Smooth muscle cell (in vitro differentiated cells): Measurements from ENCODE around the gene RSPH9. TPM values are rescaled to one million over a fixed set of nuclear protein-coding genes. Genes with fewer than 3 reads are reported as not detected.

Experiments
- DNase-seq: peaks from one replicate; lab custom pipeline; 2025; ENCODE audit not compliant: unreplicated experiment; lab: John Stamatoyannopoulos, UW
- H2AFZ ChIP-seq: fragments of 200-600 bp; sonication (generic); 2 replicates; pipeline ENCODE4 v1.6.0; 2016; ENCODE audit warnings: antibody characterized with exemption, low read depth, mild to moderate bottlenecking
- H3F3A ChIP-seq: fragments of 200-600 bp; sonication (generic); 2 replicates; pipeline ENCODE4 v1.6.0; 2017; ENCODE audit warnings: antibody characterized with exemption, low read depth
- H3K27ac ChIP-seq: fragments of 200-600 bp; sonication (generic); 2 replicates; pipeline ENCODE4 v1.5.1; 2016; ENCODE audit warnings: low read depth, mild to moderate bottlenecking
- H3K27me3 ChIP-seq: fragments of 200-600 bp; sonication (generic); 2 replicates; pipeline ENCODE4 v1.6.1; 2016; ENCODE audit warnings: low read depth, mild to moderate bottlenecking
- H3K36me3 ChIP-seq: fragments of 200-600 bp; sonication (generic); 2 replicates; pipeline ENCODE4 v1.5.1; 2016; ENCODE audit warnings: low read depth
- H3K4me1 ChIP-seq: fragments of 200-600 bp; sonication (generic); 2 replicates; pipeline ENCODE4 v1.5.1; 2016; ENCODE audit warnings: low read depth
- H3K4me2 ChIP-seq: fragments of 200-600 bp; sonication (generic); 2 replicates; pipeline ENCODE4 v1.6.0; 2016; ENCODE audit warnings: mild to moderate bottlenecking
- H3K4me3 ChIP-seq: fragments of 200-600 bp; sonication (generic); 2 replicates; pipeline ENCODE4 v1.5.1; 2016; ENCODE audit warnings: mild to moderate bottlenecking
- H3K79me2 ChIP-seq: fragments of 200-600 bp; sonication (generic); 2 replicates; pipeline ENCODE4 v1.6.0; 2016; ENCODE audit warnings: low read depth, mild to moderate bottlenecking
- H3K9ac ChIP-seq: fragments of 200-600 bp; sonication (generic); 2 replicates; pipeline ENCODE4 v1.6.0; 2016; ENCODE audit warnings: low read depth
- H3K9me3 ChIP-seq: fragments of 200-600 bp; sonication (generic); replicated peaks from 2 replicates; pipeline ENCODE4 v1.5.1; 2016; ENCODE audit warnings: low read depth
- H4K20me1 ChIP-seq: fragments of 200-600 bp; sonication (generic); 2 replicates; pipeline ENCODE4 v1.6.0; 2016; ENCODE audit warnings: low read depth
- whole genome bisulfite sequencing: methylation state at CpG from one replicate; pipeline ENCODE4 v1.1.7; 2016; ENCODE audit warnings: low lambda C conversion rate; 5-methylcytosine and 5-hydroxymethylcytosine counted together
- polyA plus RNA-seq: library from polyadenylated mRNA; unstranded; fragments of >200 nt; fragmentation: Nextera tagmentation; extraction: Ambion mirVana; gene quantifications from 2 replicates; pipeline ENCODE4 v1.2.1, GENCODE V29; 2016
- total RNA-seq: library from RNA; depleted of rRNA; stranded (reverse); fragments of >200 nt; gene quantifications from 2 replicates; pipeline ENCODE4 v1.2.3, GENCODE V29; 2014
- TF ChIP-seq, protein P1 (sequence below): fragments of 200-600 bp; sonication (generic); IDR thresholded peaks from 2 replicates; pipeline ENCODE4 v1.5.1; 2017; ENCODE audit warnings: borderline replicate concordance, mild to moderate bottlenecking, antibody characterized with exemption; ENCODE audit not compliant: insufficient read depth, poor library complexity, severe bottlenecking

The RSPH9 gene
- total and polyA plus RNA-seq, 2 experiments from 2014 or later, result 1.9 to 2.5 TPM

DNA sequence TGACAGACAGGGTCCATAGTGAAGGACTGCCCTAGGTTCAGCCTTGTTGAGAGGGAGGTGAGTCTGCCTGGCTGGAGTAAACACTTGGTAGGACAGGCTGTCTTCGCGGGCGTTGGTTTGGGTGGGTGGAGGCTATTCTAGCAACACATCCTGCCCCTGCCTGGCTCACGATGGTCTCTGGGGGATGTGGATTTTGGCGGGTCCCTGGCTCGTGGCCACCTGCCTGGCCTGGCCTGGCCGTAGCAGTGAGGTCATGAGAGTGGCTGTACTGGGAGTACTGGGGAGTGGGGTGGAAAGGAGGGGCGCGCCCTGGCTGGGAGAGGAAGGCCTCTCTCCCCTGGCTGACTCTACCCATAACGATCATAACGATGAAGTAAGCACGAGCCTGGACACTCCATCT lies 73.0 kb downstream of the RSPH9 start:
- no peaks in the 10 kb centered on the region for H3K9me3 ChIP-seq
- H3K9ac ChIP-seq, result no peak overlapping the region
- peaks cover 6% of the 10 kb centered on the region for H3F3A ChIP-seq
- no peaks in the 10 kb centered on the region for H3K36me3 ChIP-seq
- DNase-seq, result no peak
- H3K27ac ChIP-seq, result no peak overlapping the region
- no peak overlapping the region for H2AFZ ChIP-seq
- no peak overlapping the region for H3K4me3 ChIP-seq
- no peak overlapping the region for H3K4me2 ChIP-seq
- TF ChIP-seq, protein P1, sequence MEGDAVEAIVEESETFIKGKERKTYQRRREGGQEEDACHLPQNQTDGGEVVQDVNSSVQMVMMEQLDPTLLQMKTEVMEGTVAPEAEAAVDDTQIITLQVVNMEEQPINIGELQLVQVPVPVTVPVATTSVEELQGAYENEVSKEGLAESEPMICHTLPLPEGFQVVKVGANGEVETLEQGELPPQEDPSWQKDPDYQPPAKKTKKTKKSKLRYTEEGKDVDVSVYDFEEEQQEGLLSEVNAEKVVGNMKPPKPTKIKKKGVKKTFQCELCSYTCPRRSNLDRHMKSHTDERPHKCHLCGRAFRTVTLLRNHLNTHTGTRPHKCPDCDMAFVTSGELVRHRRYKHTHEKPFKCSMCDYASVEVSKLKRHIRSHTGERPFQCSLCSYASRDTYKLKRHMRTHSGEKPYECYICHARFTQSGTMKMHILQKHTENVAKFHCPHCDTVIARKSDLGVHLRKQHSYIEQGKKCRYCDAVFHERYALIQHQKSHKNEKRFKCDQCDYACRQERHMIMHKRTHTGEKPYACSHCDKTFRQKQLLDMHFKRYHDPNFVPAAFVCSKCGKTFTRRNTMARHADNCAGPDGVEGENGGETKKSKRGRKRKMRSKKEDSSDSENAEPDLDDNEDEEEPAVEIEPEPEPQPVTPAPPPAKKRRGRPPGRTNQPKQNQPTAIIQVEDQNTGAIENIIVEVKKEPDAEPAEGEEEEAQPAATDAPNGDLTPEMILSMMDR, result no peak
- H3K4me1 ChIP-seq, result peaks cover 6% of the 10 kb centered on the region
- H3K79me2 ChIP-seq, result no peaks in the 10 kb centered on the region
- no peaks in the 10 kb centered on the region for H3K27me3 ChIP-seq
- H4K20me1 ChIP-seq, result no peaks in the 10 kb centered on the region
- 86% methylated on average over 10 of the region's 12 CpGs for WGBS

DNA sequence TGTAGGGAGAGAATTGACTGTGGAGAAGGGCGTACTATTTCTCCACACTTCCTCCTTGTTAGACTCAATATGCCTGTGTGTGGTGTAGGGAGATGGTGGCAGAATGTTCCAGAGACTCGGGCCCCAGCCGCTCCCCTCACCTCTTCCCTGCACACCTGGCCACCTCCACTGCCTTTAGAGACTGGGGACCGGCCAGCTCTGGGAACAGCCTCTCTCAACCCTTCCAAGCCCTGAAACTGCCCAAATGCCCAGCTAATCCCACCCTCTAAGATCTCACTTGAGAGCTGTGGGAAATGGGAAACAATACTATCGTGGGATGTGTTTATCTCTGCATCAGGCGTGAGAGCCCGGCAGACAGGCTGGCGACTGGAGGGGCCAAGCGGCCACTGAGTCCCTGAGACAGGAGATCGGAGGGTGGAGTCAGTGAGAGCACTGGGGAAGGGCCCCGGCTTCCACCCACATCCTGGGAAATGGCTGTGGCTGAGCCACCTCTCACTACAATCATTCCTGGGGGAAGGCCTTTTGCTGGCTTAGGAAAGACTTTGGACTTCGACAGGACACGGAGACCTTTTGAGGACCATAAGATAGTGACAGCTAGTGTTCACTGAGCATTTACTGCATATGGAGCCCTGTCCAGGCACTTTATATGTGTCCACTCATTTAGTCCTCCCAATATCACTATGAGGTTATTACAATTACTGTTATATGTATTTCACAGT lies 73.7 kb downstream of the RSPH9 start:
- H3K9me3 ChIP-seq, result no peaks in the 10 kb centered on the region
- no peak for DNase-seq
- no peak overlapping the region for H3K27ac ChIP-seq
- no peaks in the 10 kb centered on the region for H3K36me3 ChIP-seq
- H3K4me1 ChIP-seq, result peaks cover 6% of the 10 kb centered on the region
- H3K27me3 ChIP-seq, result no peaks in the 10 kb centered on the region
- no peaks in the 10 kb centered on the region for H3K79me2 ChIP-seq
- H4K20me1 ChIP-seq, result no peaks in the 10 kb centered on the region
- TF ChIP-seq, protein P1, result no peak
- H3F3A ChIP-seq, result peaks cover 6% of the 10 kb centered on the region
- H2AFZ ChIP-seq, result no peak overlapping the region
- no peak overlapping the region for H3K9ac ChIP-seq
- H3K4me2 ChIP-seq, result no peak overlapping the region
- 51% methylated on average over 13 of the region's 13 CpGs for WGBS
- H3K4me3 ChIP-seq, result no peak overlapping the region

DNA sequence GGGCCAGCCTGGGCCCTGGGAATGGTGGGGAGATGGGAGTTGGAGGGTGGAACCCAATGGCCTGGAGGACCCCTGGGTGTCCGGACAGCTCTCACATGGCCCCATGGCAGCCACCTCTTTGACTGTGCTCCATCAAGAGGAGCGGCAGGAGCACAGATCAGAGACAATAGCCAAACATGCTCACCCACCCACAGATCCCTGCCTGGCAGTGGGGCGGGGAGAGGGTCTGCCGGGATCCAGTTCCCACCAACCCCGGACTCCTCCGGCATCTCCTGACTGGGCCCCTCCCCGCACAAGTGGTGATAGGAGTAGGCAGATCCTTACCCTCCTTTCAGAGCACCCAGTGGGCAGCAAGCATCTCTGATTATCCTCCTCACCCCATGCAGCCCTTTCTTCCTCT lies 74.7 kb downstream of the RSPH9 start:
- Histone ChIP-seq H3K79me2 (no peaks in the 10 kb centered on the region), H3K9me3 (no peaks in the 10 kb centered on the region), H3K4me3 (no peak overlapping the region), H3K4me2 (no peak overlapping the region), H3K4me1 (peaks cover 9% of the 10 kb centered on the region), H3K27me3 (no peaks in the 10 kb centered on the region), H2AFZ (no peak overlapping the region), H3F3A (no peaks in the 10 kb centered on the region), H3K27ac (no peak overlapping the region), H3K36me3 (no peaks in the 10 kb centered on the region), H4K20me1 (no peaks in the 10 kb centered on the region), H3K9ac (no peak overlapping the region)
- WGBS, result 93% methylated on average over 7 of the region's 7 CpGs
- no peak for DNase-seq
- TF ChIP-seq, protein P1, result no peak

DNA sequence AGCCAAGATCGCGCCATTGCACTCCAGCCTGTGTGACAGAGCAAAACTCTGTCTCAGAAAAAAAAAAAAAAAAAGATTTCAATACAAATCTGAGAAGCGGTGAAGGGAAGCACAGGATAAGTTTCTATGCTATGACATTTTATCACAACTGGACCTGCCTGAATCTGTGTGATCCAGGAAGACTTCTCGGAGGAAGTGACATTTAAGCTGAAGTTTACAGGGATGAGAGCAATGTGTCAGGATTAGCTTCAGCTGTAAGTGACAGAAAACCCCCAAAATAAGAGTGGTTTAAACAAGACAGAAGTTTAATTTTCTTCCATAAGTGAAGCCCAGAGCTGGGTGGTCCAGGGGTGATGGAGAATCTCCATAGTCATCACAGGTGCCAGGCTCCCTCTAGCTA lies 76.2 kb downstream of the RSPH9 start:
- H4K20me1 ChIP-seq, result no peaks in the 10 kb centered on the region
- no peak overlapping the region for H3K4me3 ChIP-seq
- DNase-seq, result no peak
- peaks cover 5% of the 10 kb centered on the region for H3K4me1 ChIP-seq
- H3K9ac ChIP-seq, result no peak overlapping the region
- no peak overlapping the region for H2AFZ ChIP-seq
- no peaks in the 10 kb centered on the region for H3K36me3 ChIP-seq
- H3K27ac ChIP-seq, result no peak overlapping the region
- no peaks in the 10 kb centered on the region for H3K79me2 ChIP-seq
- no peak overlapping the region for H3K4me2 ChIP-seq
- TF ChIP-seq, protein P1, result no peak
- H3K9me3 ChIP-seq, result no peaks in the 10 kb centered on the region
- H3K27me3 ChIP-seq, result no peaks in the 10 kb centered on the region
- H3F3A ChIP-seq, result no peaks in the 10 kb centered on the region
- 93% methylated on average over 4 of the region's 4 CpGs for WGBS
